Parathyroid adenoma (tissue), 2 donors: ENCODE data around the gene ADCY3.

Experiments
- H2AFZ ChIP-seq: fragments of 300-600 bp; sonication (generic); one replicate; pipeline ENCODE4 v1.7.0; 2017; ENCODE audit warnings: antibody characterized with exemption, mild to moderate bottlenecking
- H3K27ac ChIP-seq: fragments of 300-600 bp; sonication (generic); one replicate; pipeline ENCODE4 v1.7.0; 2017
- H3K27me3 ChIP-seq: fragments of 300-600 bp; sonication (generic); one replicate; pipeline ENCODE4 v1.7.0; 2017; ENCODE audit warnings: low read length; ENCODE audit not compliant: control insufficient read depth, insufficient read depth
- H3K36me3 ChIP-seq: fragments of 300-600 bp; sonication (generic); one replicate; pipeline ENCODE4 v1.7.0; 2017; ENCODE audit warnings: low read length; ENCODE audit not compliant: control insufficient read depth, insufficient read depth
- H3K4me1 ChIP-seq: fragments of 300-600 bp; sonication (generic); one replicate; pipeline ENCODE4 v1.7.0; 2017; ENCODE audit warnings: control low read depth
- H3K4me2 ChIP-seq: fragments of 300-600 bp; sonication (generic); one replicate; pipeline ENCODE4 v1.7.0; 2017; ENCODE audit warnings: low read length
- H3K4me3 ChIP-seq: fragments of 300-600 bp; sonication (generic); one replicate; pipeline ENCODE4 v1.7.0; 2017; ENCODE audit warnings: low read depth, low read length
- H3K79me2 ChIP-seq: fragments of 300-600 bp; sonication (generic); one replicate; pipeline ENCODE4 v1.7.0; 2017; ENCODE audit warnings: control low read depth
- H3K9ac ChIP-seq: fragments of 300-600 bp; sonication (generic); one replicate; pipeline ENCODE4 v1.7.0; 2017; ENCODE audit warnings: mild to moderate bottlenecking
- H3K9me3 ChIP-seq: fragments of 300-600 bp; sonication (generic); one replicate; pipeline ENCODE4 v1.7.0; 2017; ENCODE audit warnings: low read length; ENCODE audit not compliant: control insufficient read depth
- TF ChIP-seq, protein P1 (sequence below): fragments of 300-600 bp; sonication (generic); IDR thresholded peaks from one replicate; pipeline ENCODE4 v1.7.0; 2017; ENCODE audit warnings: antibody characterized with exemption, mild to moderate bottlenecking
- donor health status: primary hyperparathyroidism.

ADCY3 gene

DNA sequence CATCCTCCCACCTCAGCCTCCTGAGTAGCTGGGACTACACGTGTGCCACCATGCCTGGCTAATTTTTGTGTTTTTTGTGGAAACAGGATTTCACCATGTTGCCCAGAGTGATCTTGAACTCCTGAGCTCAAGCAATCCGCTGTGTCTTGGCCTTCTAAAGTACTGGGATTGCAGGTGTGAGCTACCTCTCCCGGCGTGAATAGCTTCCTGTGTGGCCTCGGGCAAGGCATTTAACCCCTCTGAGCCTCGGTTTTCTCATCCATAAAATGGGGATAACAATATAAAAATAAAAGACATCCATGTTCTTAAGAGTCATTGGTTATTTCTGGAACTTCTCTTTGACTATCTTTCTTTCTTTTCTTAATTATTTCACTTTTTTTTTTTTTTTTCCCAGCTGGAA lies 19.3 kb upstream of the ADCY3 start:
- no peaks in the 10 kb centered on the region for H3K9me3 ChIP-seq
- H3K4me1 ChIP-seq, result no peaks in the 10 kb centered on the region
- H3K36me3 ChIP-seq, result no peaks in the 10 kb centered on the region
- no peak overlapping the region for H2AFZ ChIP-seq
- no peak overlapping the region for H3K4me2 ChIP-seq
- TF ChIP-seq, protein P1, sequence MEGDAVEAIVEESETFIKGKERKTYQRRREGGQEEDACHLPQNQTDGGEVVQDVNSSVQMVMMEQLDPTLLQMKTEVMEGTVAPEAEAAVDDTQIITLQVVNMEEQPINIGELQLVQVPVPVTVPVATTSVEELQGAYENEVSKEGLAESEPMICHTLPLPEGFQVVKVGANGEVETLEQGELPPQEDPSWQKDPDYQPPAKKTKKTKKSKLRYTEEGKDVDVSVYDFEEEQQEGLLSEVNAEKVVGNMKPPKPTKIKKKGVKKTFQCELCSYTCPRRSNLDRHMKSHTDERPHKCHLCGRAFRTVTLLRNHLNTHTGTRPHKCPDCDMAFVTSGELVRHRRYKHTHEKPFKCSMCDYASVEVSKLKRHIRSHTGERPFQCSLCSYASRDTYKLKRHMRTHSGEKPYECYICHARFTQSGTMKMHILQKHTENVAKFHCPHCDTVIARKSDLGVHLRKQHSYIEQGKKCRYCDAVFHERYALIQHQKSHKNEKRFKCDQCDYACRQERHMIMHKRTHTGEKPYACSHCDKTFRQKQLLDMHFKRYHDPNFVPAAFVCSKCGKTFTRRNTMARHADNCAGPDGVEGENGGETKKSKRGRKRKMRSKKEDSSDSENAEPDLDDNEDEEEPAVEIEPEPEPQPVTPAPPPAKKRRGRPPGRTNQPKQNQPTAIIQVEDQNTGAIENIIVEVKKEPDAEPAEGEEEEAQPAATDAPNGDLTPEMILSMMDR, result no peak
- H3K9ac ChIP-seq, result no peak overlapping the region
- H3K27ac ChIP-seq, result no peak overlapping the region
- H3K27me3 ChIP-seq, result no peaks in the 10 kb centered on the region
- H3K4me3 ChIP-seq, result no peak overlapping the region
- H3K79me2 ChIP-seq, result no peaks in the 10 kb centered on the region

- no peaks in the 10 kb centered on the region for H3K9me3 ChIP-seq
- no peaks in the 10 kb centered on the region for H3K79me2 ChIP-seq
- H3K27me3 ChIP-seq, result no peaks in the 10 kb centered on the region
- H3K27ac ChIP-seq, result no peak overlapping the region
- H3K4me1 ChIP-seq, result no peaks in the 10 kb centered on the region
- no peaks in the 10 kb centered on the region for H3K36me3 ChIP-seq
- no peak overlapping the region for H2AFZ ChIP-seq
- H3K9ac ChIP-seq, result no peak overlapping the region
- TF ChIP-seq, protein P1, result no peak
- H3K4me3 ChIP-seq, result no peak overlapping the region
- no peak overlapping the region for H3K4me2 ChIP-seq
Measured at GRCh38 chr2:24937236-24937635, 17.2 kb upstream of the ADCY3 start.

- TF ChIP-seq, protein P1, result no peak
- H3K79me2 ChIP-seq, result no peaks in the 10 kb centered on the region
- H3K36me3 ChIP-seq, result no peaks in the 10 kb centered on the region
- H3K27me3 ChIP-seq, result no peaks in the 10 kb centered on the region
- H3K4me3 ChIP-seq, result no peak overlapping the region
- no peaks in the 10 kb centered on the region for H3K9me3 ChIP-seq
- H2AFZ ChIP-seq, result no peak overlapping the region
- H3K4me1 ChIP-seq, result no peaks in the 10 kb centered on the region
- no peak overlapping the region for H3K4me2 ChIP-seq
- H3K9ac ChIP-seq, result no peak overlapping the region
- no peak overlapping the region for H3K27ac ChIP-seq
Measured at GRCh38 chr2:24935145-24935544, 15.1 kb upstream of the ADCY3 start.

DNA sequence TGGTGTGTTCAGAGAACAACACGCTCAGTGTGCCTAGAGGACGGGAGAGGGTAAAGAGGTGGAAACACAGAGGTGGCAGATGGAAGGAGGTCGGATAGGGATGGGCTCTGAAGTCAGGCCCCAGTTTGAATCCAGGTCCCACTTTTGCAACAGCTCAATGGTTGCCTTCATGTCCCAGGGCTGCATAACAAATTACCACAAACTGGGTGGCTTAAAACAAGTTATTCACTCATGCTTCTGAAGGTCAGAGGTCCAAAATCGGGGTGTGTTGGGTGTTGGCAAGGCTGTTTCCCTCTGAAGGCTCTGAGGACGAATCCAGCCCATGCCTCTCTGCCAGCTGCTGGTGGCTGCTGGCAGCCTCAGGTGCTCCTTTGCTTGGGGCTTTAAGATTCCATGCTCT lies 12.7 kb upstream of the ADCY3 start:
- no peaks in the 10 kb centered on the region for H3K79me2 ChIP-seq
- no peak overlapping the region for H3K4me2 ChIP-seq
- no peak overlapping the region for H2AFZ ChIP-seq
- H3K4me3 ChIP-seq, result no peak overlapping the region
- no peak overlapping the region for H3K9ac ChIP-seq
- no peaks in the 10 kb centered on the region for H3K36me3 ChIP-seq
- TF ChIP-seq, protein P1, result no peak
- no peaks in the 10 kb centered on the region for H3K9me3 ChIP-seq
- H3K27ac ChIP-seq, result no peak overlapping the region
- H3K27me3 ChIP-seq, result no peaks in the 10 kb centered on the region
- H3K4me1 ChIP-seq, result no peaks in the 10 kb centered on the region

DNA sequence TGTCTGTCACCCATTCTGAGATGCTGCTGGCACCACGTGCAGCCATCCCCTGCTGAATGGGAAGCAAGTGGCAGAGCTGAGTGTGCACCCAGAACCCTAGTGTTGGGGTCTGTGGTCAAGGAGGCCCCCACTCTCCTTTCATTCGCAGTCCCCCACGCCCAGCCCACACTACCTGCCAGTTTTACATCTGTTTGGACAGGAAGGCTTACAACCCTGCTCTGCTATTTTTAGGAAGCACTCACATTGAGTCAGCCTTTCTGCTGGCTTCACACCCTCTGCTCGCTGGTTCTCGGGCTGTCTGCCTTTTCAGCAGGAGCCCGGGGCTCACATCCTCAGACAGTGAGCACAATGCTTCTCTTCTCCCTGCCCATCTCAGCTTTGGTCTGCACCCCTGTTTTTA lies 10.7 kb upstream of the ADCY3 start:
- TF ChIP-seq, protein P1, result no peak
- no peaks in the 10 kb centered on the region for H3K79me2 ChIP-seq
- H3K9ac ChIP-seq, result no peak overlapping the region
- H2AFZ ChIP-seq, result no peak overlapping the region
- no peak overlapping the region for H3K27ac ChIP-seq
- H3K36me3 ChIP-seq, result no peaks in the 10 kb centered on the region
- no peaks in the 10 kb centered on the region for H3K4me1 ChIP-seq
- no peak overlapping the region for H3K4me3 ChIP-seq
- H3K4me2 ChIP-seq, result no peak overlapping the region
- no peaks in the 10 kb centered on the region for H3K9me3 ChIP-seq
- H3K27me3 ChIP-seq, result no peaks in the 10 kb centered on the region
